Adrenal gland (tissue), 12 donors: Measurements from ENCODE around the gene METRNL. TPM values are rescaled to one million over a fixed set of nuclear protein-coding genes. Genes with fewer than 3 reads are reported as not detected.
A peak's percentile ranks its signal among the peaks of the same experiment; 100 is the strongest.

Source experiments
- DNase-seq, 7 donors: peaks; one replicate each; pipeline ENCODE4 v3.0.0-alpha.2; 2019 to 2020
- H3K27ac ChIP-seq, 5 donors: fragments of 200-600 bp; sonication (generic) in 4 of 5; 1 replicate in 3 of 5; 2 replicates in 2 of 5; pipeline versions ENCODE4 v1.5.1 to v1.8.0; 2016 to 2020; ENCODE audit warnings: mild to moderate bottlenecking in 1 of 5
- H3K27me3 ChIP-seq: fragments of 200-600 bp; 2 replicates; pipeline ENCODE4 v1.8.0; 2021
- H3K36me3 ChIP-seq, 2 donors: fragments of 200-600 bp; replicated peaks in 1 of 2; 1 replicate in 1 of 2; 2 replicates in 1 of 2; pipeline versions ENCODE4 v1.5.1 to v1.8.0; 2018 to 2022
- H3K4me1 ChIP-seq, 2 donors: fragments of 200-600 bp; replicated peaks in 1 of 2; 1 replicate in 1 of 2; 2 replicates in 1 of 2; pipeline versions ENCODE4 v1.5.1 to v1.8.0; 2018 to 2021
- H3K4me3 ChIP-seq, 4 donors: fragments of 200-600 bp; sonication (generic) in 3 of 4; one replicate each; pipeline ENCODE4 v1.5.1; 2016 to 2018
- H3K9me3 ChIP-seq, 3 donors: fragments of 200-600 bp; sonication (generic) in 1 of 3; replicated peaks in 1 of 3; 1 replicate in 2 of 3; 2 replicates in 1 of 3; pipeline versions ENCODE4 v1.5.1 to v1.8.0; 2016 to 2021
- CTCF ChIP-seq, 6 experiments: fragments of 450-650 bp in 4 of 6; fragments of 200-600 bp in 2 of 6; sonication (generic) in 1 of 6; IDR thresholded peaks; 1 replicate in 5 of 6; 2 replicates in 1 of 6; pipeline versions ENCODE4 v1.5.1 to v1.8.0; 2016 to 2021; ENCODE audit warnings: antibody characterized with exemption in 6 of 6, mild to moderate bottlenecking in 2 of 6, moderate library complexity in 1 of 6
- POLR2A ChIP-seq, 2 donors: fragments of 450-650 bp; IDR thresholded peaks; one replicate each; pipeline ENCODE4 v1.6.1; 2017; ENCODE audit warnings: antibody characterized with exemption in 2 of 2, mild to moderate bottlenecking in 2 of 2, moderate library complexity in 1 of 2
- WGBS, 4 donors: extraction: QIAGEN DNeasy Blood & Tissue Kit in 2 of 4; methylation state at CpG; one replicate each; pipeline versions ENCODE4 v1.1.5 to v1.1.7; 2013 to 2017; 5-methylcytosine and 5-hydroxymethylcytosine counted together
- intact Hi-C, 2 donors: fragments of 100-400 bp; cut with DNase I; formaldehyde crosslinking; loops; one replicate each; pipeline versions ENCODE4 v1.14.1 to v1.15.0; 2022 to 2023
- polyA plus RNA-seq, 3 donors: library from polyadenylated mRNA; stranded (reverse); fragments of 200-250 nt in 2 of 3; fragments of 350-450 nt in 1 of 3; fragmentation: Illumina TruSeq in 1 of 3; extraction: RNeasy Lipid Tissue Mini Kit (QIAGEN cat#74804) in 1 of 3; gene quantifications; one replicate each; pipeline ENCODE4 v1.2.3, GENCODE V29; 2013 to 2014
- total RNA-seq, 9 donors: library from RNA; depleted of rRNA in 4 of 9; stranded (reverse); fragments of >200 nt in 4 of 9; fragments of 120-200 nt in 1 of 9; fragmentation: NEBNext Ultra II Directional in 1 of 9; extraction: Animal tissue kit (Norgen Biotek cat#: 25700) in 1 of 9; gene quantifications; one replicate each; pipeline versions ENCODE4 v1.1.0 to v1.2.4, GENCODE V29; 2013 to 2023
- donor health status: healthy with polysubstance abuse.
- donor health status: Bipolar disorder and iron deficiency.
- donor health status: DM: yes; HTN: yes; CAD: no.
- donor health status: DM: no; HTN: no; CAD: no.
- donor health status: DM: no; HTN: no; CAD: no.
- donor health status: DM: yes; HTN: yes; CAD: no.

The METRNL gene
- total and polyA plus RNA-seq, 12 donors: 1.9 to 72.7 (median 25.9) TPM

GRCh38 chr17:83097831-83098230 lies 18.4 kb downstream of the METRNL start:
- no peak for DNase-seq
- H3K27me3 ChIP-seq: no peaks in the 10 kb centered on the region
- H3K4me1 ChIP-seq: peaks cover 15 to 22% of the 10 kb centered on the region in 2 donors
- intact Hi-C loops: no loop called here
- no peak overlapping the region for H3K4me3 ChIP-seq
- H3K27ac ChIP-seq: no peak overlapping the region
- WGBS, 4 donors: 30 to 85% (median 71%) methylated on average over 2 to 14 of the region's 14 CpGs
- no peak for TF ChIP-seq POLR2A (IDR thresholded peaks at IDR 0.05)
- TF ChIP-seq CTCF (IDR thresholded peaks at IDR 0.05): no peak
- H3K9me3 ChIP-seq: no peaks in the 10 kb centered on the region
- peaks cover 0 to 23% of the 10 kb centered on the region in 2 donors for H3K36me3 ChIP-seq

GRCh38 chr17:83098241-83099085 lies 19.1 kb downstream of the METRNL start:
- Histone ChIP-seq H3K4me1 (peaks cover 15 to 22% of the 10 kb centered on the region in 2 donors), H3K27ac (no peak overlapping the region), H3K9me3 (no peaks in the 10 kb centered on the region), H3K36me3 (peaks cover 0 to 23% of the 10 kb centered on the region in 2 donors), H3K27me3 (no peaks in the 10 kb centered on the region), H3K4me3 (no peak overlapping the region)
- DNase-seq: no peak
- 47 to 62% (median 49%) methylated on average over 18 to 31 of the region's 31 CpGs for WGBS, 4 donors
- TF ChIP-seq CTCF (IDR thresholded peaks at IDR 0.05): no peak
- TF ChIP-seq POLR2A (IDR thresholded peaks at IDR 0.05): no peak
- intact Hi-C loops: no loop called here

GRCh38 chr17:83099086-83099555 lies 19.7 kb downstream of the METRNL start:
- H3K36me3 ChIP-seq: peaks cover 0 to 19% of the 10 kb centered on the region in 2 donors
- DNase-seq: no peak
- H3K4me1 ChIP-seq: peaks cover 15 to 22% of the 10 kb centered on the region in 2 donors
- intact Hi-C loops: no loop called here
- H3K4me3 ChIP-seq: no peak overlapping the region
- 65 to 76% (median 67%) methylated on average over 3 to 12 of the region's 12 CpGs for WGBS, 4 donors
- no peaks in the 10 kb centered on the region for H3K27me3 ChIP-seq
- H3K9me3 ChIP-seq: no peaks in the 10 kb centered on the region
- TF ChIP-seq CTCF (IDR thresholded peaks at IDR 0.05) (no peak), POLR2A (IDR thresholded peaks at IDR 0.05) (no peak)
- H3K27ac ChIP-seq: no peak overlapping the region

DNA sequence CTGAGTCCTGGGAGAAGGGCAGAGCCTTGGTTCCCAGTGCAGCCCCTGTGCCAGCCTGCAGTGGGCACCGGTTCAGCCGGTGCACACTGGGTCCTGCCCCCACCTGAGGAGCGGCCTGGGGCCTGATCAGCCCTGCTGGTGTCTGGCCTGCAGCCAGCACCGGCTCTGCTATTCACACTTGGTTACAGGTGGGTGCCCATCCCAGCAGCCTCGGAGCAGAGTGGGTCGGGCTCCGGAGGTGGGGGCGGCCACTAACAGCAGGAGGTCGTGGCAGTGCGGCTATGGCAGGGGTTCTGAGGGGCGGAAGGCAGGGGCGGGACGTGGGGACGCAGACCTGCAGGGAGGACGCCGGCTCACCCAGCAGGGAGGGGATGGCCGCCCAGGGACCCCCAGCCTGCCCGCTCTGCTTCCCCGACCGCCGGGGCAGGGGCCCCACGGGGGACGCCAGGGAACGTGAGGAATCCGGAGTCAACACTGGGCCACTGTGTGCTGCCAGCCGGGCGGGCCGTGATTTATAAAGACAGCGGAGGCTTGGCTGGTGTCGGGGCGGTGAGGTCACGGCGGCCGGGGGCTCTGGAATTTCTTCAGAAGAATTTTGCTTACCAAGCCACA lies 20.3 kb downstream of the METRNL start:
- no peaks in the 10 kb centered on the region for H3K9me3 ChIP-seq
- 1 to 13% (median 7%) methylated on average over 9 to 34 of the region's 34 CpGs for WGBS, 4 donors
- DNase-seq: peak in 4 of 7 donors; percentile 57 to 70 (median 66)
- H3K36me3 ChIP-seq: peaks cover 0 to 13% of the 10 kb centered on the region in 2 donors
- H3K27ac ChIP-seq: peak overlapping the region in 4 of 5 donors; percentile 9 to 84 (median 61)
- H3K4me3 ChIP-seq: peak overlapping the region in 2 of 4 donors; percentile 9 to 52
- TF ChIP-seq POLR2A (IDR thresholded peaks at IDR 0.05) (peak in 1 of 2 donors; percentile 12), CTCF (IDR thresholded peaks at IDR 0.05) (no peak)
- intact Hi-C loops: no loop called here
- H3K4me1 ChIP-seq: peaks cover 15 to 22% of the 10 kb centered on the region in 2 donors
- H3K27me3 ChIP-seq: no peaks in the 10 kb centered on the region
